Measurements from ENCODE around the gene IFITM2.
"Not testable (repeated sequence)": the region's sequence is repeated elsewhere in the genome, so short reads cannot be mapped to it uniquely, and the experiment has no call there.

DNA sequence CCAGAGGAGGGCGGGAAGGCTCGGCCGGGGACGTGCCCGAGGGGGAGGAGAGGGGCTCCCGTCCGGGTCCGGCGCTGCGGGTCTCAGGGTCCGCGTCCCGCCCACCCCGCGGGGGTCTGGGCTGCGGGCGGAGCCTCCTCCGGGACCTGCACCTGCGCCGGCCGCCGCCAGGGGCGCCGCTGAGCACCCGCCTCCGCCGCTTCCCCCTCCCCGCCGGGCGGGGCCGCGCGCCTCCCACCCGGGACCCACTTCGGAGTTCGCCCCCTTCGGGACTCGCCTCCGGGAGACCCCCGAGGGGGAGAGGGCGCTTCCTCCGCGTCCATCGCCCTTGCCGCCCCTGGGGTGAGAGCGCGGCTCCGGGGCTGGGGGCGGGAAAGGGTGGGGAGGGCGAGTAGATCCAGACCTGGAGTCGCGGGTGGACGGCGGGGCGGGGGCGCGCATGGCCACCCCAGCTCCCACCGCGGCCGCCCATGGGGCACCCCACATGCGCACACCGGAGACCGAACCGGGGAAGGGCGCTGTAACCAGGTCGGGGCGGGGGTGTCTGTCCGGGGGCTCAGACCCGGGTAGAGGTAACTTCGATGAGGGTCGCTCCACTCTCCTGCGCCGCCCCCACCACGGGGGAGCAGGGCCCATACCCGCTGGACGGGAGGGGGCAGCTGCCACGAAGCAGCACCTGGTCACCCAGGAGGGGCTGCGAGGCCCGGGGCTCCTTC, 10.9 kb downstream of the IFITM2 start:
- not testable (repeated sequence) for TF ChIP-seq POLR2A, CTCF (IDR thresholded peaks at IDR 0.05)
